SK-N-MC (cell line): ENCODE measurements around the gene RPP21.

ENCODE experiments used
- EZH2 ChIP-seq: fragments of 200-600 bp; sonication (generic); IDR thresholded peaks from one replicate; pipeline ENCODE4 v1.6.1; 2017; ENCODE audit warnings: antibody characterized with exemption
- FOXP2 ChIP-seq: optimal IDR thresholded peaks from 2 replicates; pipeline ENCODE3; 2011; ENCODE audit warnings: mild to moderate bottlenecking, moderate library complexity; ENCODE audit not compliant: insufficient read depth; ENCODE audit errors: extremely low read length, control extremely low read depth

DNA sequence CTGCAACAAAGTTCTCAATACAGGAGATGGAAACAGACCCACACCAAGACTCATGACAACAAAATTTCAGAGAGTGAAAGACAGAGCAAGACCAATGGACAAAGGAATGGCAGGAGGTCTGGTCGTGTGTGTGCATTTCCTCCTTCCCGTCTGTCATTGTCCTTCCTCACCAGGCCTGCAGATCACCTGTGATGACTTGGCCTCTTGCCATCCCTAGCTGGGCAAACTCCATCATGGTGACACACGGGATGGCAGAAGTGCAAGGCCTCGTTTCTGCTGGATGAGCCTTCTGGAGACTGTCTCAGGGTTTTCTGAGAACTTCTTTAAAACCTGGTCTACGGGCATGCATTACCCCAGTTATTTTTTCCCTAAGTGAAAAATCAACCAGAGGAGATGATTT, 49.2 kb downstream of the RPP21 start:
- TF ChIP-seq FOXP2 (no peak), EZH2 (no peak)
